Neural cell (in vitro differentiated cells): Measurements from ENCODE around the gene ERAL1. TPM values are rescaled to one million over a fixed set of nuclear protein-coding genes. Genes with fewer than 3 reads are reported as not detected.

Source experiments
- H2AFZ ChIP-seq: fragments of 200-600, 300-800 bp; sonication (generic), shearing (Covaris generic); 2 replicates; pipeline ENCODE4 v1.6.0; 2014; ENCODE audit warnings: low read depth, mild to moderate bottlenecking, antibody characterized with exemption, low read length, moderate library complexity
- H3F3A ChIP-seq: fragments of 200-600 bp; shearing (Covaris generic); 2 replicates; pipeline ENCODE4 v1.6.1; 2016; ENCODE audit warnings: mild to moderate bottlenecking, moderate library complexity, mixed read lengths, antibody characterized with exemption, low read length; ENCODE audit not compliant: insufficient read depth, poor library complexity, severe bottlenecking
- H3K27ac ChIP-seq: fragments of 200-600, 300-800 bp; sonication (generic), shearing (Covaris generic); 2 replicates; pipeline ENCODE4 v1.5.1; 2014; ENCODE audit warnings: mild to moderate bottlenecking, low read length, moderate library complexity
- H3K27me3 ChIP-seq: fragments of 300-800, 200-600 bp; sonication (generic), shearing (Covaris generic); 2 replicates; pipeline ENCODE4 v1.6.0; 2014; ENCODE audit warnings: mild to moderate bottlenecking, low read depth, low read length, moderate library complexity; ENCODE audit not compliant: insufficient read depth
- H3K36me3 ChIP-seq: fragments of 300-800, 200-600 bp; sonication (generic), shearing (Covaris generic); 2 replicates; pipeline ENCODE4 v1.5.1; 2014; ENCODE audit warnings: mild to moderate bottlenecking, antibody characterized with exemption, low read length, moderate library complexity; ENCODE audit not compliant: insufficient read depth
- H3K4me2 ChIP-seq: fragments of 300-800, 200-600 bp; sonication (generic), shearing (Covaris generic); 2 replicates; pipeline ENCODE4 v1.6.0; 2014; ENCODE audit warnings: mild to moderate bottlenecking, low read length
- H3K4me3 ChIP-seq: fragments of 300-800, 200-600 bp; sonication (generic), shearing (Covaris generic); 2 replicates; pipeline ENCODE4 v1.5.1; 2014; ENCODE audit warnings: mild to moderate bottlenecking, low read length, moderate library complexity
- H3K79me2 ChIP-seq: fragments of 200-600 bp; shearing (Covaris generic); replicated peaks from 2 replicates; pipeline ENCODE4 v1.6.0; 2014; ENCODE audit warnings: mild to moderate bottlenecking, low read length, moderate library complexity; ENCODE audit not compliant: insufficient read depth
- H3K9ac ChIP-seq: fragments of 300-800, 200-600 bp; sonication (generic), shearing (Covaris generic); 2 replicates; pipeline ENCODE4 v1.6.1; 2016; ENCODE audit warnings: mild to moderate bottlenecking, low read length, mixed read lengths
- H3K9me2 ChIP-seq: fragments of 200-600 bp; shearing (Covaris generic); 2 replicates; pipeline ENCODE4 v1.6.1; 2016; ENCODE audit warnings: mild to moderate bottlenecking, low read length, mixed read lengths; ENCODE audit not compliant: insufficient read depth
- H3K9me3 ChIP-seq: fragments of 200-600, 300-800 bp; sonication (generic), shearing (Covaris generic); 2 replicates; pipeline ENCODE4 v1.6.1; 2016; ENCODE audit warnings: mild to moderate bottlenecking, mixed run types, low read length, moderate library complexity, mixed read lengths
- H4K20me1 ChIP-seq: fragments of 200-600 bp; shearing (Covaris generic); 2 replicates; pipeline ENCODE4 v1.6.1; 2016; ENCODE audit warnings: mild to moderate bottlenecking, mixed run types; ENCODE audit not compliant: insufficient read depth
- CTCF ChIP-seq: fragments of 450-650 bp; IDR thresholded peaks from 2 replicates; pipeline ENCODE4 v1.5.1; 2014; ENCODE audit warnings: antibody characterized with exemption, mild to moderate bottlenecking, moderate library complexity; ENCODE audit not compliant: poor library complexity, severe bottlenecking
- EP300 ChIP-seq: fragments of 450-650 bp; conservative IDR thresholded peaks from 2 replicates; pipeline ENCODE4 v1.6.1; 2014; ENCODE audit warnings: antibody characterized with exemption, mild to moderate bottlenecking, moderate library complexity; ENCODE audit not compliant: poor library complexity, severe bottlenecking
- EZH2 ChIP-seq: fragments of 200-600, 300-800 bp; shearing (Covaris generic), sonication (generic); IDR thresholded peaks from 2 replicates; pipeline ENCODE4 v1.6.1; 2014; ENCODE audit warnings: antibody characterized with exemption, low read length, borderline replicate concordance, mild to moderate bottlenecking; ENCODE audit not compliant: insufficient read depth, poor library complexity, severe bottlenecking
- MXI1 ChIP-seq: fragments of 450-650 bp; conservative IDR thresholded peaks from 2 replicates; pipeline ENCODE4 v1.6.1; 2014; ENCODE audit warnings: antibody characterized with exemption, mild to moderate bottlenecking; ENCODE audit not compliant: poor library complexity, severe bottlenecking
- POLR2AphosphoS5 ChIP-seq: IDR thresholded peaks from 2 replicates; pipeline ENCODE4 v1.6.1; 2012
- RAD21 ChIP-seq: fragments of 450-650 bp; conservative IDR thresholded peaks from 2 replicates; pipeline ENCODE4 v1.6.1; 2014; ENCODE audit warnings: antibody characterized with exemption, mild to moderate bottlenecking, moderate library complexity
- REST ChIP-seq: IDR thresholded peaks from 2 replicates; pipeline ENCODE4 v1.6.1; 2012; ENCODE audit warnings: borderline replicate concordance
- SMC3 ChIP-seq: fragments of 450-650 bp; conservative IDR thresholded peaks from 2 replicates; pipeline ENCODE4 v1.6.1; 2014; ENCODE audit warnings: antibody characterized with exemption, mild to moderate bottlenecking, moderate library complexity; ENCODE audit not compliant: poor library complexity
- TAF1 ChIP-seq: IDR thresholded peaks from 2 replicates; pipeline ENCODE4 v1.6.1; 2012; ENCODE audit warnings: low read depth
- polyA plus RNA-seq: library from polyadenylated mRNA; depleted of rRNA; stranded (reverse); fragments of >200 nt; gene quantifications from 2 replicates; pipeline ENCODE4 v1.2.3, GENCODE V29; 2014

The ERAL1 gene
- polyA plus RNA-seq, 1 donor from 2014 or later, result 31.8 TPM

- peak overlapping the region; percentile 80 for H3K4me3 ChIP-seq
- peaks cover 8% of the 10 kb centered on the region for H3K79me2 ChIP-seq
- H4K20me1 ChIP-seq, result no peaks in the 10 kb centered on the region
- peak overlapping the region; percentile 77 for H3K9ac ChIP-seq
- H2AFZ ChIP-seq, result peak overlapping the region; percentile 88
- H3K9me2 ChIP-seq, result no peaks in the 10 kb centered on the region
- no peaks in the 10 kb centered on the region for H3F3A ChIP-seq
- TF ChIP-seq MXI1 (no peak), REST (peak; percentile 0)
- peak overlapping the region; percentile 99 for H3K4me2 ChIP-seq
- no peaks in the 10 kb centered on the region for H3K9me3 ChIP-seq
- H3K27ac ChIP-seq, result peak overlapping the region; percentile 51
- no peaks in the 10 kb centered on the region for H3K27me3 ChIP-seq
- no peaks in the 10 kb centered on the region for H3K36me3 ChIP-seq
Observed at GRCh38 chr17:28855336-28855679, 492 bp downstream of the ERAL1 start.

- no peaks in the 10 kb centered on the region for H3F3A ChIP-seq
- no peaks in the 10 kb centered on the region for H3K36me3 ChIP-seq
- H2AFZ ChIP-seq, result no peak overlapping the region
- no peaks in the 10 kb centered on the region for H3K9me2 ChIP-seq
- no peaks in the 10 kb centered on the region for H3K27me3 ChIP-seq
- TF ChIP-seq RAD21, result no peak
- no peak for TF ChIP-seq TAF1
- TF ChIP-seq POLR2AphosphoS5, result no peak
- TF ChIP-seq SMC3, result no peak
- no peak for TF ChIP-seq EZH2
- TF ChIP-seq CTCF, result no peak
- TF ChIP-seq MXI1, result no peak
- no peak for TF ChIP-seq EP300
- no peak for TF ChIP-seq REST
- H3K9ac ChIP-seq, result peak overlapping the region; percentile 77
- H3K79me2 ChIP-seq, result peaks cover 8% of the 10 kb centered on the region
- no peaks in the 10 kb centered on the region for H3K9me3 ChIP-seq
- no peaks in the 10 kb centered on the region for H4K20me1 ChIP-seq
- no peak overlapping the region for H3K27ac ChIP-seq
- peak overlapping the region; percentile 80 for H3K4me3 ChIP-seq
- H3K4me2 ChIP-seq, result peak overlapping the region; percentile 99
Observed at GRCh38 chr17:28856028-28856574, 1.3 kb downstream of the ERAL1 start.
